ENCODE results near the gene RIOK1. TPM values are rescaled to one million over a fixed set of nuclear protein-coding genes. Genes with fewer than 3 reads are reported as not detected.
A peak's percentile ranks its signal among the peaks of the same experiment; 100 is the strongest.

RIOK1 gene
- total and polyA plus RNA-seq, 9 of the 15 experiments (the other 6 are each of a cell fraction or from before 2014, with no cell fraction given) = 24.9 to 101 (median 52.2) TPM

GRCh38 chr6:7389451-7390225 is at the start of gene RIOK1, which contains the start of gene CAGE1 (continued):
- TF ChIP-seq ZBTB2 (IDR thresholded peaks at IDR 0.05) = no peak
- 0 out of 2 replicates have a peak, but pooled peaks have one; percentile 39 for TF ChIP-seq HNRNPL (IDR thresholded peaks at IDR 0.05; ENCODE audit: low read depth, low read length)
- no peak for TF ChIP-seq HBP1 (CRISPR knock-in tag; IDR thresholded peaks at IDR 0.05)
- TF ChIP-seq ARID3B (CRISPR knock-in tag; IDR thresholded peaks at IDR 0.05; ENCODE audit: borderline replicate concordance) = no peak
- peak; percentile 48 for TF ChIP-seq PRDM10 (IDR thresholded peaks at IDR 0.05; ENCODE audit: partially characterized antibody)
- TF ChIP-seq ZBTB11 (CRISPR knock-in tag; IDR thresholded peaks at IDR 0.05) = peak; percentile 84 to 97 (median 92); a peak in 5 of 6 replicates
- no peak for TF ChIP-seq ZNF740 (CRISPR knock-in tag; IDR thresholded peaks at IDR 0.05)
- no peak for TF ChIP-seq ZNF740 (tag; IDR thresholded peaks at IDR 0.05)
- TF ChIP-seq FOXK2 (conservative IDR thresholded peaks at IDR 0.05 in 1 of 2, IDR thresholded peaks at IDR 0.05 in 1 of 2; ENCODE audit: low read depth in 2 of 2) = peak; percentile 87 to 88
- TF ChIP-seq NCOR1 (IDR thresholded peaks at IDR 0.05) = no peak

All from K562 (cell line).